Esophagus squamous epithelium (tissue), 4 donors: ENCODE results near the gene KRT77.

Source experiments
- POLR2A ChIP-seq, 4 donors: fragments of 450-650 bp; IDR thresholded peaks; one replicate each; pipeline ENCODE4 v1.6.1; 2017; ENCODE audit warnings: antibody characterized with exemption in 4 of 4, mild to moderate bottlenecking in 4 of 4, moderate library complexity in 3 of 4
- TF ChIP-seq, protein P1 (sequence below), 6 experiments: fragments of 450-650 bp in 4 of 6; fragments of 200-600 bp in 2 of 6; sonication (generic) in 2 of 6; IDR thresholded peaks; one replicate each; pipeline ENCODE4 v1.5.1; 2016 to 2019; ENCODE audit warnings: antibody characterized with exemption in 6 of 6, mild to moderate bottlenecking in 4 of 6, moderate library complexity in 4 of 6

DNA sequence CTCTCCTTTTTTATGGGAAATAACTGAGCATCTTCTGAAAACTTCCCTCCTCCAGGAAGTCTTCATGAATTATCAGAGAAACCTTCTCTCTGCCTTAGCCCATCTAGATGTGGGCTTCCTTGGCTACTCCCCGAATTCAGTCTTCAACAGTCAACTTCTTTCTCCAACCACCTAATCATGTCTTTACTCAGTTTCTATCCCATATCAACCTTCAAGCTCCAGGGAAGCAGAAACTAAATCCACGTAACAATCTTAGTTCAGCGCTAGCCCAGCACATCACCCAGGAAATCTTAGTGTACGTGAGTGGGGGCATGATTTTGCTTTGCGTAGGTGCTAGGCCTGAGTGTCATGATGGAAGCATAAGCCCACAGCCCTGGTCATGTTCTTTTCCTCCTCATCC, 12.7 kb upstream of the KRT77 start:
- no peak for TF ChIP-seq POLR2A (IDR thresholded peaks at IDR 0.05)
- TF ChIP-seq, protein P1, sequence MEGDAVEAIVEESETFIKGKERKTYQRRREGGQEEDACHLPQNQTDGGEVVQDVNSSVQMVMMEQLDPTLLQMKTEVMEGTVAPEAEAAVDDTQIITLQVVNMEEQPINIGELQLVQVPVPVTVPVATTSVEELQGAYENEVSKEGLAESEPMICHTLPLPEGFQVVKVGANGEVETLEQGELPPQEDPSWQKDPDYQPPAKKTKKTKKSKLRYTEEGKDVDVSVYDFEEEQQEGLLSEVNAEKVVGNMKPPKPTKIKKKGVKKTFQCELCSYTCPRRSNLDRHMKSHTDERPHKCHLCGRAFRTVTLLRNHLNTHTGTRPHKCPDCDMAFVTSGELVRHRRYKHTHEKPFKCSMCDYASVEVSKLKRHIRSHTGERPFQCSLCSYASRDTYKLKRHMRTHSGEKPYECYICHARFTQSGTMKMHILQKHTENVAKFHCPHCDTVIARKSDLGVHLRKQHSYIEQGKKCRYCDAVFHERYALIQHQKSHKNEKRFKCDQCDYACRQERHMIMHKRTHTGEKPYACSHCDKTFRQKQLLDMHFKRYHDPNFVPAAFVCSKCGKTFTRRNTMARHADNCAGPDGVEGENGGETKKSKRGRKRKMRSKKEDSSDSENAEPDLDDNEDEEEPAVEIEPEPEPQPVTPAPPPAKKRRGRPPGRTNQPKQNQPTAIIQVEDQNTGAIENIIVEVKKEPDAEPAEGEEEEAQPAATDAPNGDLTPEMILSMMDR (IDR thresholded peaks at IDR 0.05), result no peak
